Esophagus squamous epithelium (tissue), 4 donors: ENCODE measurements around the gene L3MBTL3.

Source experiments
- CTCF ChIP-seq, 6 experiments: fragments of 450-650 bp in 4 of 6; fragments of 200-600 bp in 2 of 6; sonication (generic) in 2 of 6; IDR thresholded peaks; one replicate each; pipeline ENCODE4 v1.5.1; 2016 to 2019; ENCODE audit warnings: antibody characterized with exemption in 6 of 6, mild to moderate bottlenecking in 4 of 6, moderate library complexity in 4 of 6
- POLR2A ChIP-seq, 4 donors: fragments of 450-650 bp; IDR thresholded peaks; one replicate each; pipeline ENCODE4 v1.6.1; 2017; ENCODE audit warnings: antibody characterized with exemption in 4 of 4, mild to moderate bottlenecking in 4 of 4, moderate library complexity in 3 of 4

GRCh38 chr6:130178692-130179091, 160.3 kb downstream of the L3MBTL3 start:
- TF ChIP-seq CTCF (IDR thresholded peaks at IDR 0.05) = no peak
- TF ChIP-seq POLR2A (IDR thresholded peaks at IDR 0.05) = no peak
